ENCODE results near the gene PGLYRP4. TPM values are rescaled to one million over a fixed set of nuclear protein-coding genes. Genes with fewer than 3 reads are reported as not detected.
"Not testable (repeated sequence)": the region's sequence is repeated elsewhere in the genome, so short reads cannot be mapped to it uniquely, and the experiment has no call there.

Gene PGLYRP4
- total RNA-seq, 2 donors from 2014 or later, result not detected

DNA sequence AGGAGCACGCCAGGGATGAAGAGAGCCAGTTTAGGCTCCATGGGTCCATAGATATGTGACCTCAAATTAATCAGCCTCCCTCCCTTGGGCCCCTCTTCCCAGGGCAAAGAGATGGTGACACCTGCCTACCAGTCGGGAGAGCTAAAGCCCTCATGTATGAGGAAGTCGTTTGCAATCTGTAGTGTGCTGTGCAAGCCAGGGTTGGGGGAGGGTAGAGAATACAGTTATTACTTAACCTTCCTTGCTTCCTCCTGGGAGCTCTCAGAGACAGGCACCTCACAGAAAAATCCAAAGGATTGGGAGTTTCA lies 4.0 kb downstream of the PGLYRP4 start:
- no peak for DNase-seq
- peak; percentile 59 for ATAC-seq
- intact Hi-C loops (cut with DNase I, micrococcal nuclease), result no loop called here

DNA sequence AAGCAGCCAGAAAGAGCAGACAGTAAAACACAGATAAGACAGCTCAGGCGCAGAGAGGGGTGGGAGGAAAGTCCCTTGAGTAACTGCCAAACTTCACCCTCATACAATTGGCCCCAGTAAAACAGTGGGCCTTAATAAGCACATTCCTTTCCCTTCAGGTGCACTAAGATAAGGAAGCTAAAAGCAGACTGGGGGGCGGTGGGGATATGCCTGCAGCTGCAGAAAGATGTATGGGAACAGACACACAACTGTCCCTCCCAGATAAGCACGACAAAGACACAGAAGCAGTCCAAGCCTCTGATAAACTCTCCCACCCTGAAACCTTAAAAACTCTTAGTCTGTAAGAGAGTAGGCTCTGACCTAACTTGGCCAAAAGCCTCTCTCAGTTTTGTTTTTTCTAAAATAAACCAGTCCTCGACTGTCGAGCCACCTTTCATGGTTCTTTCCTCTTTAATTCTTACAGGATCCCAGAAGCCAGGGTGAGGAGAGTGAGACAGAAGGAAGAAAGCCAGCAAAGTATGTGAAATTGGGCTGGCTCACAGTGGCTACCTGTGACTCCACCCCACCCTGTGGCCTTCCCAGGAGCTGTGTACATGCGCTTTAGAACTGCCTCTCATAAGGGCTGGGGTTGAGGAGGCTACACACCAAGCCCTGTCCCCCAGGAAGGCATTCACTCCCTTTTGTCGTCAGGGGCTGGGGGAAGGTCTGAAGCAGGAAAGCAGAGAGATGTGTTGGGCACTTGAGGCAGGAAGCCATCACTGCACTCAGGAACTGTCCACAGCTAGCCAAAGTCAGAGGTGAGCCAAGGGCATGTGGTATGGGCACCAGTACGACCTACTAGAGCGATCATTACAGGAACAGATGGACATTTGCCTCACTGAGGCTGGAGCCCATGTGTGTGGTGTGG lies 4.6 kb downstream of the PGLYRP4 start:
- ATAC-seq (no peak), DNase-seq (no peak)
- intact Hi-C loops (cut with DNase I, micrococcal nuclease), result no loop called here

DNA sequence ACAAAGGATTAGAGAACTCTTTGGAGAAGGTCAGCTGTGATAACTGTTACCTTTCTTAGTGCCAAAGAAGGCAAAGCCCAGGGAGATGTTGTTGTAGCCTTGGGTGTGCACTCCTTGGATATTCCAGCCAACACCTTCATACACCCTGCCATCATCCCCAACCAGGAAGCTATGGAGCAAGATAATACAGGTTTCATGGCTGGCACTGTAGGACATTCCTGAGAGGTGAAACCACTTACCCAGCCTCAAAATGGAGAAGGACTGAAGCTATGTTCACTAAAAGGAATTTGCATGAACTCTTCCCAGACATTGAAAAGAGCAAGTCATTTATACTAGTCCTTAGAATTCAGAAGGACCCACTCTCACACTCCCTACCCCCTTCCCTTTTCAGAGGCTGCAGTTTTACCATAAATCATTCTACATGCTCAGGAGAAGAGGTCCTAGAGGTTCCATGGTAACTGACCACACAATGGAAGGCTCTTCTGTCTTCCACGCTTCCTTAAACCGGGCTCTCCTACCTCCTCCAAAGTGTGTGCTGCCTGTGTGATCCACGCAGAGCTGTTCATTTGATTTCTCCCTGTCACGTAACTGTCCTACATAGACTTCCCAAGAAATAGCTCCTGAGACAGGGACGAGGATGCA lies 5.5 kb downstream of the PGLYRP4 start:
- intact Hi-C loops (cut with DNase I, micrococcal nuclease), result no loop called here
- ATAC-seq (no peak), DNase-seq (no peak)

DNA sequence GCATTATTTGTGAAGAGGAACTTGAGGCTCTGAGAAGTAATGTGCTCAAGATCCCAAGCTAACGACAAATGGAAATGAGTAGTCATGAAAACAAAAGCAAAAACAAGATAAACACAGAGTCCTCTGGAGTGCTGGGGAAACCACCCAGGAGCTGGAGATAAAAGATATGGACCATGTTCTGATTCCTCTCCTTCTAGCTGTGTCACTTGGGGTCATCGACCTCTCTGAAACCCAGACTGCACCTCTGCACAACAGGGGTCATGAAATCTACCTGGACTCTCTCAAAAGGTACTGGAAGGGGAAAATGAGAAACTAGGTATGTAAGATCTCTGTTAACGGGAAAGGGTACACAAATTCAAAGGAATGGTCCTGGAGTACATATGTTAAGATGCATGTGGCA lies 6.5 kb downstream of the PGLYRP4 start:
- ATAC-seq, result no peak
- intact Hi-C loops (cut with DNase I, micrococcal nuclease), result no loop called here

DNA sequence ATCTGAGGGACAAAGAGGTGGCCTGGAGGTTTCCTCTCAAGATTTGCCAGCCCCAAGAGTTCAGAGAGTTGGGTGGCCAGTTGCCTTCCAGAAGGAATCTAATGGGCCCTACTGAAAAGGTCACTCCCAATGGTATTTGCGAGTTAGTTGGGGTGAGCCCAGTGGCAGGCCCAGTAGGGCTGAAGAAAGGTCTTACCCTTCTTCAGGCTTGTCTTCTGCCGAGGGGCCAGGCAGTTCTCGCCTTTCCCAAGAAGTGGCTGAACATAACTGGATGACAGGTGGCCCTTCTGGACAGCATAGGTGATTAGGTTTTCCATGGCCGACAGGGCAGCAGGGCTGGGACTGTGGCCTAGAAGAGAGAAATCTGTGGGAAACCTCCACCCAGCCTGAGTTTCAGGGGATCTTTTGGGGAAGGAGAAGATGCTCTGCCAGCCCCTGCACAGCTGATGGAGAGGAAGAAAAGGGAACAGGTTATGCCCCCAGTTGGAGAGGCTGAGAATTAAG lies 7.2 kb downstream of the PGLYRP4 start:
- intact Hi-C loops (cut with DNase I, micrococcal nuclease), result no loop called here
- no peak for ATAC-seq

More for the DNA sequence above, 6.5 kb downstream of the PGLYRP4 start:
- no peak for DNase-seq

DNA sequence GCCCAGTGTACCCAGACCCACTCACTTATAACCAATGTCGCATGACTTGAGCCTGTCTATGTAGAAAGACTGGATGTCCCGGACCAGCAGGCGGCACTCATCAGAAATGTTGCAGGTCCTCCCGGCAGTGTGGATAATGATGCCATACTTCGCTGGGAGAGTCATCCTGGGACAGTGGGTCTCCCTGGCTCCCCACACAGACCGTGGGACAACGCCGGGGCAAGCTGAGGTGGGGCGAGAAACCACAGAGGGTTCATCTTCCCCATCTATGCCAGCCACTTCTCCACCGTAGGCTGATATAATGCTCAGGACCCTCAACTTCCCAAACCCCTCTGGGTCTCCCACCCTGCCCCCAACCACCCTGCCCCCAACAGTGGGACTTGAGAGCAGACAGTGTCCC lies 8.3 kb downstream of the PGLYRP4 start:
- no peak for DNase-seq
- ATAC-seq, result no peak
- intact Hi-C loops (cut with DNase I, micrococcal nuclease), result no loop called here

More for the DNA sequence above, 7.2 kb downstream of the PGLYRP4 start:
- DNase-seq, result no peak

DNA sequence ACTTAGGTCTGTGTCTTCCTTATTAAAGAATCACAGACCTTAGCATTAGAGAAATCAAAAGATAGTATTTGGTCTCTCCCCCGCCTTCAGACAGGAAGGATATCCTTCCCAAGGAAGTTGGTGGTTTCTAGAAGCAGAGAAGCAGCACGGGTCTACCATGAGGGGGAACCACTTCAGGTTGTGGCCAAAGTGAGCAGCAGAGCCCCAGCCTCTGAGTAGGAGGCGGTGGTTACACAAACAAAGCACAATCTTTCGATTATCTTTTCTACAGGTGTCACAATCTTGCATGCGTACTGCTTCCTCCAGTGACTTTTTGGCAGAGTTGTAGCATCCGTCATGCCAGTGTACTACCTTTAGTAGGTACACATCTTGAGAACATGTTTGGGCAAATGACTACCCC lies 8.8 kb downstream of the PGLYRP4 start:
- DNase-seq (no peak), ATAC-seq (no peak)
- intact Hi-C loops (cut with DNase I, micrococcal nuclease), result no loop called here

DNA sequence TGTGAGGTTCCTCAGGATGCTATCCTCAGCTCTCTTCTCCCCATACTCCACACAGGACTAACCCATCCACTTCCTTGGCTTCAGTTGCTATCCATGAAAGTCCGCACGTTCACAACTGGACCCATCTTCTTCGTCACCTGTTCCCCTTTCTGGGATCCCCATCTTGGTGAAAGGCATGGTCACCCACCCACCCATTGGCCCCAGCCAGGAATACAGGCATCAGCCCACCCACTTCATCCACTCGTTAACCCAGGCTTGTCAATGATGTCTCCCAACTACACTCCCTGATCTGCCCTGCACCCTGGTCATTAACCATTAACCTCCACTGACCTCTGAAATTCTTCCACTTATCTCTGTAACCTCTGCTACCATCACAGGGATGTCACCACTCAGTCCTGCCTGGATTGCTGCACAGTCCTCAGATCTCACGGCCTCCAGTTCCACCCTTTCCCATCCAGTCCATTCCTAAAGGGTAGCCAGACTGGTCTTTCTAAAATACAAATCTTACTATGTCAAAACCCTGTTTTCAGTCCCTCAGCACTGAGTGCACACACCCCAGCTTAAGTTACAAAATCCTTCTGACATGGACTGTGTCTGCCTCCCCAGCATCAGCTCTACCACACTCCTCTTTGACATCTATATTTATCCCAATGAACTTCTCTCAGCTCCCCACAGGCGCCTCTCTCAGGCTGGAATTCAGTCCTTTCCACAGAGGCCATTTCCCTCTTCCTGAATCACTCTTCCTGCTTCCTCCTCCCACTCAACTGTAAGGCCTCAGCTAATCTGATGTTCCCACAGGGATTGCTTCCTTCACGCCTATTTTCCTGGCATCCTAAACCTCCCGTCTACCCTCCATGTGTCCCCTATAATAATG lies 10.4 kb downstream of the PGLYRP4 start:
- intact Hi-C loops (cut with DNase I, micrococcal nuclease), result no loop called here
- DNase-seq (no peak), ATAC-seq (no peak)

DNA sequence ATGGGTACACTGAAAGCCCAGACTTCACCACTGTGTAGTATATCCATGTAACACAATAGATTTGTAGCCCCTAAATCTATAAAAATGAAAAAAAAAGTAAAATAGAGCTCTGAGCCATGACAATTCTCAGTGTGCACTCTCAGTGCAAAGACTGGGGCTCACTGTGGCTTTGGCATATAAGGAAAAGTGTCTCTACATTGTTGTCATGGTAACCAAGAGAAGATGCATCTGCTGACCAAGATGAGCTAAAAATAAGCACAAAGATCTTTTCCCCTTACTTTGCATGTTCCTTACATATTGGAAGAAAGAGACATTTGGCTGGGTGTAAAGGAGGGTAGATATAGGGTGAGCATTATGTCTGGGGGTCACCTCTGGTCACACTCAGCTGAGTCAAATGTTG lies 12.0 kb downstream of the PGLYRP4 start:
- DNase-seq (no peak), ATAC-seq (no peak)
- intact Hi-C loops (cut with DNase I, micrococcal nuclease), result no loop called here

DNA sequence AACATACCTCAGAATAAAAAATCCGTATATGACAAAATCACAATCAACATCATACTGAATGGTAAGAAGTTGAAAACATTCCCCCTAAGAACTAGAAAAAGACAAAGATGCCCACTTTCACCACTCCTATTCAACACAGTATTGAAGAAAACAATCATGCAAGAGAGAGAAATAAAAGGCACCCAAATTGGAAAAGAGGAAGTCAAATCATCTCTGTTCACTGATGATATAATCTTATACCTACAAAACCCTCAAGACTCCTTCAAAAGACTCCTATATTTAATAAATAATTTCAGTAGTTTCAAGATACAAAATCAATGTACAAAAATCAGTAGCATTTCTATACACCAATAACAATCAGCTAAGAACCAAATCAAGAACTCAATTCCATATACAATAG lies 14.7 kb downstream of the PGLYRP4 start:
- intact Hi-C loops (cut with DNase I, micrococcal nuclease), result no loop called here
- DNase-seq, result no peak
- no peak for ATAC-seq

DNA sequence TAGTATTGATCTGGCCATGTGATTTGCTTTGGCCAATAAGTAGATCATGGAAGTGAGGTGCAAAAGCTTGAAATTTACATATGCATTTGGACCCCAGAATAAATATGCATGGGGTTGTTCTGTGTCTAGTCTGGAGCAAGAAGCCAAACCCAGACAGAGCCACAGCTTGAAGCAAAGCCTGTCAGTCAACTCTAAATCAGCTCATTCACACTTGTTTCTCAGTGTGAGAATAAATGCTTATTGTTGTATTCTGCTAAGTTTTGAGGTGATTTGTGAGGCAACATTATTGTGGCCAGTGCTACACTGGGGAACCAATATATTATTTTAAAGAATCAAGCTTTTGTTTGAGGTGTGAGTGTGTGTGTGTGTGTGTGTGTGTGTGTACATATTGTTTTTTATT lies 23.7 kb downstream of the PGLYRP4 start:
- ATAC-seq (no peak), DNase-seq (no peak)
- intact Hi-C loops (cut with DNase I, micrococcal nuclease), result no loop called here

DNA sequence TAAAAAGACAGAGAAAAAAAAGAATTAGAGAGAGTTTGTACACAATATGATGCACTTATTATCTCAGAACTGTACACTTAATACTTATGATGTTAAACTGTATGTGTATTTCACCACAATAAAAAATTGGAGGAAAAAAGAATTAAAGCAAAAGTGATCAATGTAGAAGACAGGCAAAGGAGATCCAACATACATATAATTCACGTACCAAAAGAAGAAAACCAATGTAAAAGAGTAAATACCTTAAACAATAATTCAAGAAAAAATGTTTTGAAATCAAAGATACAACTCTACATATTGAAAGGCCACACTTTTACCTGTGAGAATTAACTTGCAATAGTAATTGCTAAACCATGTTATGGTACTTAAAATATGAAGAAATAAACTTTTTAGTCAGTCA lies 26.1 kb downstream of the PGLYRP4 start:
- intact Hi-C loops (cut with DNase I, micrococcal nuclease), result no loop called here
- no peak for DNase-seq
- no peak for ATAC-seq

DNA sequence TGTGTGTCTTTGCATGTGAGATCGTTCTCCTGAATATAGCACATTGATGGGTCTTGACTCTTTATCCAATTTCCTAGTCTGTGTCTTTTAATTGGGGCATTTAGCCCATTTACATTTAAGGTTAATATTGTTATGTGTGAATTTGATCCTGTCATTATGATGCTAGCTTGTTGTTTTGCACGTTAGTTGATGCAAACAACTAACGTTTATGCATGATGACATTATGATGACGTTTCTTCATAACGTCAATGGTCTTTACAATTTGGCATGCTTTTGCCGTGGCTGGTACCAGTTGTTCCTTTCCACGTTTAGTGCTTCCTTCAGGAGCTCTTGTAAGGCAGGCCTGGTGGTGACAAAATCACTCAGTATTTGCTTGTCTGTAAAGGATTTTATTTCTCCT lies 30.5 kb downstream of the PGLYRP4 start:
- intact Hi-C loops (cut with DNase I, micrococcal nuclease); ATAC-seq; DNase-seq: not testable (repeated sequence)

DNA sequence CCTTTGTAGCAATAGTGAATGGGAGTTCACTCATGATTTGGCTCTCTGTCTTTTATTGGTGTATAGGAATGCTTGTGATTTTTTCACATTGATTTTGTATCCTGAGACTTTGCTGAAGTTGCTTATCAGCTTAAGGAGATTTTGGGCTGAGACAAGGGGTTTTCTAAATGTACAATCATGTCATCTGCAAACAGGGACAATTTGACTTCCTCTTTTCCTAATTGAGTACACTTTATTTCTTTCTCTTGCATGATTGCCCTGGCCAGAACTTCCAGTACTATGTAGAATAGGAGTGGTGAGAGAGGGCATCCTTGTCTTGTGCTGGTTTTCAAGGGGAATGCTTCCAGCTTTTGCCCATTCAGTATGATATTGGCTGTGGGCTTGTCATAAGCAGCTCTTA lies 32.6 kb downstream of the PGLYRP4 start:
- intact Hi-C loops (cut with DNase I, micrococcal nuclease); DNase-seq; ATAC-seq: not testable (repeated sequence)

DNA sequence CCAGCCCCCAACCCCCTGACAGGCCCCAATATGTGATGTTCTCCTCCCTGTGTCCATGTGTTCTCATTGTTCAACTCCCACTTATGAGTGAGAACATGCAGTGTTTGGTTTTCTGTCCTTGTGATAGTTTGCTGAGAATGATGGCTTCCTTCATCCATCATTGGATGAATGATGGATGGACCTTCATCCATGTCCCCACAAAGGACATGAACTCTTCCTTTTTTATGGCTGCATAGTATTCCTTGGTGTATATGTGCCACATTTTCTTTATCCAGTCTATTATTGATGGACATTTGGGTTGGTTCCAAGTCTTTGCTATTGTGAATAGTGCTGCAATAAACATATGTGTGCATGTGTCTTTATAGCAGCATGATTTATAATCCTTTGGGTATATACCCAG lies 34.3 kb downstream of the PGLYRP4 start:
- DNase-seq; ATAC-seq; intact Hi-C loops (cut with DNase I, micrococcal nuclease): not testable (repeated sequence)

DNA sequence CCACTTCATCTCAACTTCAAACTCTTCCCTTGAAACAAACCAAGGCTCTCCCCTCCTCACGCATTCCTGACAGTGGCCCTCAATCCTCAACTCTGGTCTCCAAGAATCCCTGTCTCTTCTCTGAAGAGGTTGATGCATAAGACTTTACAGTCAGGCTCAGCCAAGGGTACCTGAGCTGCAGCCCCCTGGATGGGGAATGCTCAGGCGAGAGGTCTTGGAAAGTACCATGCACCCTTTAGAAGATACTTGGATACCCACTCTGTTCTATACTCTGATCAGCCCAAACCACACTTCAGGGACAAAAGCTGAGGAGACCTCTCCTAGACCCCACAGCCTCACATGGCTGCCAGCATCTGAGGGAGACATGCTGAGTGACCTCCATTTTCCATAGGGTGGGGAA lies 35.4 kb downstream of the PGLYRP4 start:
- DNase-seq (no peak), ATAC-seq (no peak)
- intact Hi-C loops (cut with DNase I, micrococcal nuclease), result no loop called here

DNA sequence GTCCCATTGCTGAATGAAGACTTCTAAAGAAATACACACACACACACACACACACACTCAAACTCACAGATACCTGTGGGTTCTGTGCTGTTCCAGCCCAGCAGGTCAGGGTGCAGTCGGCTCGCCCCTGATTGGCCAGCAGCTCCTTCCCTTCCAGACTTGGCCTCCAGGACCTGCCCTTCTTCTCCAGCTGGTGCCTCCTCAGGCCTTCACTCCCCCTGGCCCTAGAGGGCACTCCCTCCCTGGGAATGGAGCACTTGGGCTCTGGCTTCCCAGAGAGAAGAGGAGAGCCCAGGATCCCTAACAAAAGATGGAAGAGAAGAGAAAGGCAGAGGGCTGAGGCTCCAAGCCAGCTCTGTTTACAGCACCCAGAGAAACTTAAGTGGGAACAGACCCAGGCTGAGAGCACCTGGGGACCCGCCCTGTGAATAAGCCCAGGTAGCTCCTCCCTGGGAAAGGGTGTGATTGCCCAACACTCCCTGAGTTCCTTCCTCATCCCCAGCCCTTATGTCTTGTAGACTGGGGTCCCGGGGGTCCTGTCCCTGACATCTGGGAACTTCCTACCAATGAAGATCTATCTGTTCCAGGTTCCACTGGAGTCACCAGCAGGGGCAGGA lies 36.0 kb downstream of the PGLYRP4 start, which contains the start of gene PGLYRP3:
Gene PGLYRP3, minus strand, starts transcription at position 383 of the 617 bp plus-strand sequence. CDS start 2,287 bp downstream, outside the sequence.
- no peak for ATAC-seq
- intact Hi-C loops (cut with DNase I, micrococcal nuclease), result no loop called here
- no peak for DNase-seq

DNA sequence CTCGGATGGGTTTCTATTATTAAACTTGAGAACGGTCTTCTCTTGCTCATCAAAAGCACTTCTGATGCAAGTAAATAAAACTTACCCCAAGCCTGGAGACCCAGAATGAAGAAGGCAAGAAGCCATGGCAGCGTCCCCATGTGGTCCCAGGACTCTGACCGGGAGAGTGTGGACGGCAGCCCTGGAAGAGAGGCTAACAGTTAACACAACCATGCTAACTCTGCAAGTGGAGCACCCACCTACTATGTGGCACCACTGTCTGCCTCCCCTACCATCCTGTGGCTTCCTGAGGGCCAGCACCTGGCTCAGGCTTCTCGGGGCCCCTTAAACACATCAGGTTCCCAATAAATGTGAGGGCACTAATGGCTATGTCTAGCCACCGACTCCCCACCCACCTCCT lies 38.1 kb downstream of the PGLYRP4 start:
- no peak for ATAC-seq
- no peak for DNase-seq
- intact Hi-C loops (cut with DNase I, micrococcal nuclease), result no loop called here

DNA sequence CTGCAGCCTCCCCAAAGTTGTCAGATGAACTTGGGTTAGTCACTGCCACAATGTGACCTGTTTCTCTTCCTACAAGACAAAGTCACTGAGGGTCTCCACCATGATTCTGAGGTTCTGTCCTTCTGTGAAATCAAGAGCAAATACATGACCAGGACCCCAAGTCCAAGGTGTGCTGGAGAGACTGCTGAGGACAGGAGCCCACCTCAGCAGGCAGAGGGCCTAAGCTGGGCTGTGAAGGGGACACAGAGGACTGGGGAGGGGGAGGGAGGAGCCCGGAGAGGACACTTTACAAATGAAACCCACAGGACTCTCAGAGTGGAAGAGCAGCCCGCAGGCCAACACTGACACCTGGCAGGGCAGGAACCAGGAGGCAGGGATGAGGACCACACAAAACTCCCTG lies 39.2 kb downstream of the PGLYRP4 start:
- intact Hi-C loops (cut with DNase I, micrococcal nuclease), result no loop called here
- DNase-seq (no peak), ATAC-seq (no peak)

Data from left colon (tissue), 2 donors.